ENCODE data around the gene OSBPL6.
A peak's percentile ranks its signal among the peaks of the same experiment; 100 is the strongest.
"Not testable (repeated sequence)": the region's sequence is repeated elsewhere in the genome, so short reads cannot be mapped to it uniquely, and the experiment has no call there.

OSBPL6 gene

DNA sequence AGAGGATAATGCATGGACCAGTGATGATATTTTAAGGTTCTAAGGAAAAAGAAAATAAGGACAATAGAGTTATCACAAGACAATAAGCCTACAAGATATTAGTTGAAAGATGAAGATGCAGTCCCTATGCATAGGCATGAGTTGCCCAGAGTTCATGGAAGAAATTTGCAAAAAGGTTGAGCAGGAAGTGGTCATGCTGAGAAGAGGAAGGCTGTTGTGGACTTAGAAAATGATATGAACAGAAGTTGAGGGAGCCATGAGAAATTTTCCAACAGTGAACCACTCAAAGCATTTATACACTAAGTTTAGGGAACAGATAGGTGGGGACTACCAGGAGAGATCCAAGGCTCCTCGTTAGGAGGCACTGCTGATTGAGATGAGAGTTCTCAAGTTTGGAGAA, 3.5 kb downstream of the OSBPL6 start:
- no peak for FAIRE-seq
- DNase-seq (ENCODE audit: low spot score), result no peak

DNA sequence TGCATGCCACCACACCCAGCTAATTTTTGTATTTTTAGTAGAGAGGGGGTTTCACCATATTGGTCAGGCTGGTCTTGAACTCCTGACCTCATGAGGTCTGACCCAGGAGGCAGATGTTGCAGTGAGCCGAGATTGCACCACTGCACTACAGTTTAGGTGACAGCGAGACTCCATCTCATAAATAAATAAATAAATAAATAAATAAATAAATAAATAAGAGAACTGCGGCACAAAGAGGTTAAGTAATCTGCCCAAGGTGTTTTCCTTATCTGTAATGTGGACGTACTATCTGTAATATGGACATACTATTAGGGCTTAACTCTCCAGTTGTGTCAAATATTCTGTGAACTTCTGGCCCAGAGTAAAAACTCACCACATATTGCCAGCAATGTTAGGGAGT, 4.1 kb downstream of the OSBPL6 start:
- FAIRE-seq; DNase-seq (ENCODE audit: low spot score): not testable (repeated sequence)

DNA sequence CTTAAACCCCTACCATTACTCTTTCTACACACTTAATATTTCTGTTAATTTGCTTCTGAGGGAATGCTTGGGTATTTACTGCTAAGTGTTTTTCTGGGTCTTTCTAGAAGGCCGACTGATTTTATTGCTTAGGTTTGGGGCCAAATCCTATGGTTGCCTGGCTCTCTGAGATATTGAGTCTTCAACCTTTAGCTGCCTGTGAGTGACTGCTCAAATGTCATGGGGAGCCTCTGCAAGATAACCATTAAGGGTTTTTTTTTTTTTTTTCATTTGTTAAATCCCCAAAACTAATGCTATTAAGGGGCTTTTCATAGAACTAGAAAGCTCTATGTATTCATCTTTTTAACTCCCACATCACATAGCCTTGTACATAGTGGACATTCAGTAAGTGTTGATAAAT, 5.0 kb downstream of the OSBPL6 start:
- DNase-seq (ENCODE audit: low spot score) (no peak), FAIRE-seq (no peak)

DNA sequence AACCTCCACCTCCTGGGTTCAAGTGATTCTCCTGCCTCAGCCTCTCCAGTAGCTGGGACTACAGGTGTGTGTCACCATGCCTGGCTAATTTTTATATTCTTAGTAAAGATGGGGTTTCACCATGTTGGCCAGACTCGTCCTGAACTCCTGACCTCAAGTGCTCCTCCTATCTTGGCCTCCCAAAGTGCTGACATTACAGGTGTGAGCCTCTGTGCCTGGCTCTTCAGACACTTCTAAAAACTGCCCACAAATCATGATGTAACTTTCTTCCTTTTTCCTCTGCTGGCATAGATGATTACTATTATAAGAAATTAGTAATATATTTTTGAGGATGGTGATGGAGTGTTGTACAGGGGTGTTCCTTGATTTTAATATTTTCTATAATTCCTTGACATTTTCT, 6.0 kb downstream of the OSBPL6 start:
- FAIRE-seq (no peak), DNase-seq (ENCODE audit: low spot score) (no peak)

DNA sequence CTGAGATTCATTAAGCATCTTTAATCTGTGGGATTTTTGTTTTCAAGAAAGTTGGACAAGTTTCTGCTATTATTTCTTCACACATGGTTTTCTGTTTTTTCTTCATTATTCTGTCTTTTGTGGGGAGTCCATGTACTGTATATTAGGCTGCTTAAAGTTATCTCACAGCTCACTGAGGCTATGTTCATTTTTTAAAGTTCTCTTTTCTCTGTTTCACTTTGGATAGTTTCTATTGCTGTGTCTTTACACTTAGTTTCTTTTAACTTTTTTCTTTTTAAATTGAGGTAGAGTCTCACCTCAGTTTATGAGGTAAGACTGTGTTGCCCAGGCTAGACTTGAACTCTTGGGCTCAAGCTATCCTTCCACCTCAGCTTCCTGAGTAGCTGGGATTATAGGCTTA, 8.6 kb downstream of the OSBPL6 start:
- DNase-seq (ENCODE audit: low spot score) (no peak), FAIRE-seq (no peak)

DNA sequence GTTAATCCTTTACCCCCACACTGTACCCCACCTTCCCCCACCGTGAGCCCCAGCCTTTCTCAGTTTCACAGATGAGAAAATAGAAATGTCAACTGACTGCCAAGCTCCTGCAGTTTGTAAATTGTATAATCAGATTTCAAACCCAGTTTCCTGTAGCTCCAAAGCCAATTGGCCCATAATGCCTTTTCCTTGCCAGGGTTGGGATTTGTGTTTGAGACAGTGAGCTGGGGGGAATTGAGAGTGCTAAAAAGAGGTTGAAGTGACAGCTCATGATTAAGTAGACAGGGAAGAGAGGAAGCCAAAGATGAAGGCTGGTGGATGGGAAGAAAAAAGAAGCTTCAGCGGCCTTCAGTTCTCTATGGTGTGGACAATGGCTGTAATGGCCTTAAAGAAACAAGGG, 10.7 kb downstream of the OSBPL6 start:
- no peak for FAIRE-seq
- no peak for DNase-seq (ENCODE audit: low spot score)

DNA sequence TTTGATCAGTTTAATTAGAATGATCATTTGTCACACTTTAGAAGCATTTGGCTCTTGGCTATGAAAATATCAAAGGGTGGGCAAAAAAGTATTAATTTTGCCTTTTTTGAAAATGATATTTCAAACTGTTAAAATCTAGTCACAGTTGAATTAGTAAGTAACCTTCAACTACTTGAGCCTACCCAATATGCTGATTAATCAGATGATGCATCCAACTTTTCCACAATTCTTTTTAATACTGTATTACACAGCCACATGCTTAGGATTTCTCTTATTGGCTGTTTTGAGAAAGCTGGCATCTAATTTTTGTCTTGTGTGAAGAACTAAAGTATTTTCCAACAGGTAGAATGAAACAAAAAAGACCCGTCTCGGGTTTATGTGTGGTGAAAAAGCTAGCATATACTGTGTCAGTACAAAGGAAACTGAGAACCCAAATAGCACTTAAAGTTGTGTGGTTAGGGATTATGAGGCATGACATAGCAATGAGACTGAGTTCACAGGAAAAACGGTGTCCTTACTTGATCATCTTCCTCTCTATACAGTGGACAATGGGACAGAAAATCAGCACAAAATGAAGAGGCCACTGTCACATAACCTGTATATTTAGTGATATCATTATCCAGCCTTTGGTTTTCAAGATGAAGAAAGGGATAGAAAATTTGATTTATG, 11.7 kb downstream of the OSBPL6 start:
- peak; percentile 95 for FAIRE-seq
- DNase-seq (ENCODE audit: low spot score), result peak; percentile 83

DNA sequence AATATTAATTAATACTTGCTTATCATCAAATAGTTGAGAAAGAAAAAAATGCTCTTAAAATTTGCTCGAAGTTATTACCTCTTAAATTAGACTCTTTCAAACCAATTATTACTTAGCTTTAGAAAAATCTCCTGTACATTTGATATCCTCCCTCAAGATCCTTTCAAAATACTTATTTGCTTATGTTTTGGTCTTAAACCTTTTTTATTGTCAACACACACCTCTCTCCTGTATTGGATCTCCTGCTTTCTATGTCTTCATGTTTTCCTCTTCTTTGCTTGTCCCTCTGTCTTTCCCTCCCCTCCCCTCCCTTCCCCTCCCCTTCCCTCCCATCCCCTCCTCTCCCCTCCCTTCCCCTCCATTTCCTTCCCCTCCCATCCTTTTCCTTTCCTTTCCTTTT, 14.0 kb downstream of the OSBPL6 start:
- DNase-seq (ENCODE audit: low spot score) (no peak), FAIRE-seq (no peak)

DNA sequence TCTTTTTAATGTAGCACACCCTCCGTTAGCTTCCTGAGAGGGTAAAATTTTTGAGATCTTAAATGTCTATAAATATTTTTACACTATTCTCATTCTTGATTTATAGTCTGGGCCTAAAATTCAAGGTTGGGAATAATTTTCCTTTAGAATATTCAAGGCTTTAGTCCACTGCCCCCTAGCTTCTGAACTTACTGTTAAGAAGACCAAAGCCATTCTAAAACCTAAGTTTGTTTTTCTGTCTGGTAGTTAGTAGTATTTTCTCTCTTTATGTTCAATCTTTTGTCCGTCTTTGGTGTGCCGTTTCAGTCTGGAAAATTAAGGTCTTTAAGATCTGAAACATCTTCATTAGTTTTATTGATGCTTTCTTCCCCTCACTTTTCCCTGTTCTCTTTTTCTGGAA, 14.5 kb downstream of the OSBPL6 start:
- no peak for FAIRE-seq
- no peak for DNase-seq (ENCODE audit: low spot score)

DNA sequence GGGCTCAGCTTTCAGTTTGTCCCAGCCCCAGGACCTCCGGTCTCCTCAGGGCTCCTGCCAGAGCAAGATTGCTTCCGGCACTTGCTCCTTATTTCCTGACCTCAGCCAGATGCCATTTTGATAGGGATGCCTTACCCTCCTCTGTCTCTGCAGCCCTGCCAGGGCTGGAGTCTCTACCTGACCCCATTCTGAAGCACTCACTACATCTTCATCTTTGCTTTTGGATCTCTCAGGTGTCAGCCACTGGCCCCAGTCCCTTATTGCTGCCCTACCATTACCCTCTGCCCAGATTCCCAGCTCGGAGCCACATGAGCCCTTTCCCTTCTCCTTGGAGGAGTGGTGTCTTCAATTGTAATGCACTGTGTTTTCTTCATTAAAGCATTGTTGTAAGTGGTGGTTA, 17.1 kb downstream of the OSBPL6 start:
- FAIRE-seq, result no peak
- no peak for DNase-seq (ENCODE audit: low spot score)

DNA sequence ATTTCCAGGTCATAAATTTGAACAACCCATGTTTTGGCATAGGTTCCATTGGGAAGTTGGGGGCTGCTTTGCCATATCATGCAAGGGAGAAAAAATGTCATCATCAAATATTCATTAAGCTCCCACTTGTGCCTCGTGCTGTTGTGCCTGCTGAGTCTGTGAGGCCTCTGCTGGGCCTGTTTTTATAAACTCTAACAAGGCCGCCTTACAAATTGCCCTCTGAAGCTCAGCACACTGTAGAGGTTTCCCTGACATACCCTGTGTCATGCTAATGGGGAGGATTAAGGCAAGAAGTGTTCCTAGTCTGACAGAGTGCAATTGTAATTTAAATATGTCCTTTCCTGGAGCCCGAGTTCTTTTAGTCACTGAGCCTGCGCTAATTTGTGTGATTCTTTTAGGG, 17.6 kb downstream of the OSBPL6 start:
- DNase-seq (ENCODE audit: low spot score) (no peak), FAIRE-seq (no peak)

DNA sequence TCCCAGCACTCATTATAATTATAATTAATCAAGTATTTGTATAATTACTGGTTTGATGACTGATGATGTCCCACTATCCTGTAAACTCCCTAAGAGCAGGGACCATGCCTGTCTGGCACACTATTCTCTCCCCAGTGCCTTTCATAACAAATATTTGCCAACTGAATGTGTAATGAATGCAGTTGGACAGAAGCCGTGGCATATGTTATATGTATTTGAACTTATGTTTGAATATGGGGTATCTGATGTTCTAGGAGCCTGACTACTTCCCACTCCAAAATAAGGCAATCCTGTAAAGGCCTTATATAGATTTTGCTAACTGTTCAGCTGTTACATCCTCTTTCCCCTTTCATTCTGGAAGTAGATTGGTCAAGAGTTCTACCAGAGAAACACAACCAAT, 19.7 kb downstream of the OSBPL6 start:
- DNase-seq (ENCODE audit: low spot score), result no peak
- no peak for FAIRE-seq

DNA sequence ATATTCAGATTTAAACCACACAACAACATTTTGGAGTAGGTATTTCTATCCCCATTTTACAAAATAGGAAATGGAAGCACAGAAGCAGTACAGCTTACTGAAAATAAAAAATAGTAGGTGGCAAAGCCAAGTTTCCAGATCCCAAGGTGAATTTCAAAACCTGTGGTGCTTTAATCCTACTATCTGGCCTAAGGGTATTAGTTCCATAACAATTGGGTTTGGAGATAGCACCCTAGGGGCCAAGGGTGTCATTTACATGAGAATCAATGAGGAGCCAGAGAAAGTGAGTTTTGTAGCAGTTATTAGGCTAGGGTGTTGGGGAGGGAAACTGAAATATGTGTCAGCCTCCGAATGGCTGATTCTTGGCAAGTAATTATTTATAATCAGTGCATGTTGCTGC, 24.9 kb downstream of the OSBPL6 start:
- no peak for DNase-seq (ENCODE audit: low spot score)
- FAIRE-seq, result no peak

DNA sequence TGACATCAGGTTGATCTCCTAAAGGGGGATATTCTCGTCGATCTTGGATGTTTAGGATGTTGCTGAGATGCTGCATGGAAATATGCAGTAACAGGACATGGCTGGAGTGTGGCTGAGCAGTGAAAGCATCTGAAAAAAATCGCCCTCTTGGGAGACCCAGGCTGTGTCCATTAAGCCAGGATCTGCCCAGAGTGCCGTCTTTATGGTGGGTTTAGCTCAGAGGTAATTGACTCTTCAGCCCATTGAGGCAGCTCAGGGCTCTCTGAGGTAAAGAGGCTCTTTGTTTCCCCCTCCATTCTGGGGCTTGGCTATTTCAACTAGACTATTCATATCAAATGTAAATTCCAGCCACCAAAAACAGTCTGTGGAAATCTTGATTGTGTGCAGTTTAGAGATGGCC, 26.5 kb downstream of the OSBPL6 start:
- no peak for FAIRE-seq
- no peak for DNase-seq (ENCODE audit: low spot score)

DNA sequence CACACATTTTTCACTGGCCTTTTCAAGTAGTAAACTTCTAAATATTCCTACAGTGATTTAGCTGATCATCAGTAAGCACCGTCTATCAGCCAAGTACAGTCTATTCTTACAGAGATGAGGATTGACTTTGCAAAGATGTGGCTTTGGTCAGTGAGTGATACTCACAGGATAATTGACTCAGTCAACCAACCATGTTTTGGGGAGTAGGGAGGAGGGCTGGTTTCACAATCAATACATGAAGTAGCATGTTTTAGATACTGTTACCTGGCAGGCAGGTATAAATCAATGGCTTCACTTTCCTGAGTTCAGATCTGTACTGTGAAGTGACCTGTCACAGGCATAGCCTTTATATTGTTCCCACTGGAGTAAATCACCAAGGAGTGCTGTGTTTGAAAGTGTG, 27.2 kb downstream of the OSBPL6 start:
- no peak for DNase-seq (ENCODE audit: low spot score)
- no peak for FAIRE-seq

DNA sequence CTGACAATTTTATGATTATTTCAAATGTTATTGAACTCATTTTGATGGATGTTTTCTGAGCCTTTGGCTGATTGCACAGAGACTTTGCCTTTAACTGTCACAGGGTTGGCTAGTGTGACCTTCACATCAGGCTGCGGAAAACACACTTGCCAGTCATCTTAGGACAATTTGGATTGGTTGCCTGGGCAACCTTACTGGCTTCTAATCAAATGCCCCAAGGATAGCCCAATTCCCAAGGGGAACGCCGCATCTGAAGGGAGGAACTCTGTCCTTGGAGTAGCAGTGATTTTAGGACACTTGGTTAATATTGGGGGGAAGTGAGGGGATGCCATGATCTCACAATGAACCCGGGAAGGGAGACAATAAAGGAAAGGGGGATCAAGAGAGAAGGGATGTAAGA, 29.5 kb downstream of the OSBPL6 start:
- no peak for FAIRE-seq
- DNase-seq (ENCODE audit: low spot score), result no peak

DNA sequence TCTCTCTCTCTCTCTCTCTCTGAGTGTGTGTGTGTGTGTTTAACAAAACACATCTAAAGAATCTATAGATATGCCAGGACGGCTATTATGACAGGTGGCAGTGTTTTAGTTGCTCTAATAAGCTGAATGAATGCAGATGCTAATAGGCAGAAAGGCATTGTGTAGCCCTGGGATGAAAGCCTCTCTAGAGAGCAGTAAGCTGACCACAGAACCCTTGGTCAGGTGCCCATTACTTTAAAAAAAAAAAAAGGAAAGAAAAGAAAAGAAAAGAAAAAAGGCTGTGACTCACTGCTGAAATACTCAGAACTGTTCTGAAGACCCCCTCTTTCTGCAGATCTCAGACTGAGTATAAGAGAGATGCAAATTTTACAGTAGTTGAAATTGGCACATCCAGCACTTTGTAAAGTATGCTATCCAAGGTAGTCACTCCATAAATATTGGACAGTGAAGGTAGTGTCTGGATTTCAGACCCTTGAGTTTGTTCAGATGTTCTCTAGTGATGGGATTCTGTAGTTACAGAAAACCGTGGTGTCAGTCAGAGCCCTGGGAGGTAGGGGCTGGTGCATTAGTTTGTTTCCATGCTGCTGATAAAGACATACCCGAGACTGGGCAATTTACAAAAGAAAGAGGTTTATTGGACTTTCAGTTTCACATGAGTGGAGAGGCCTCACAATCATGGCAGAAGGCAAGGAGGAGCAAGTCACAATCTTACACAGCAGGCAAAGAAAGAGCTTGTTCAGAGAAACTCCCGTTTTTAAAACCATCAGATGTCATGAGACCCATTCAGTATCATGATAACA, 30.9 kb downstream of the OSBPL6 start:
- DNase-seq (ENCODE audit: low spot score) (no peak), FAIRE-seq (no peak)

DNA sequence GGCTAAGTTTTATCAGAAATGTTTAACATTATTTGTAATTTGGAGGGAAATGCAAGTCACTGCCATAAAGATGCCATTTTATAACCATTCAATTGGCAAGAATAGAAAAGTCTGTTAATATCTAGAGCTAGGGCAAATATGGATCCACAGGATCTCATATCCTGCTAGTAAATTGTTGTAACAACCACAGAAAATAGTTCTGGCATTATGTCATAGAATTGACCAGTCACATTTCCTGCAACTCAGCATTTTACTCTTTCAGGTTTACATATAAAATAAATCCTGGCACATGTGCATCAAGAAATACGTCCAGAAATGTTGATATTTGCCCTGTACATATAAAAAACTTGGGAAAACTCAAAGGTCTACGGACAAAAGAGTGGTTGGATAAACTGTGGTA, 32.9 kb downstream of the OSBPL6 start:
- FAIRE-seq (peak; percentile 72), DNase-seq (ENCODE audit: low spot score) (peak; percentile 62)

DNA sequence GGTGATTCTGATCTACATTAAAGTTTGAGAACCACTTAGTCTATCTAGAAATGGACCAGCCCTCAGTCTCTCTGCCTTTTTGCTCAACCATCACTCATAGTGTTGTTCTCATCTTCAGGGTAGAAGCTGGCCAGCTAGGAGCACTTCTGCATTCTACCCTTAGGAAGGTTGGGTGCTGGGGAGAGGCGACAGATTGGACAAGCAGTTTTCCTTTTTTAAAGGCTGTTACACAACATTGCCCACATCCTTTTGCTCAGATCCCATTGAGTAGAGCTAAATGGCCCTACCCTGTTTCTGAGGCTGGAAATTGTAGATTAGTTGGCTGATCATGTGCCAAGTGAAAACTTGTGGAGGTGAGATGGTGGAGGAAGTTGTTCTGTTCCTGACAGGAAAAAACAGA, 35.6 kb downstream of the OSBPL6 start:
- FAIRE-seq (no peak), DNase-seq (ENCODE audit: low spot score) (no peak)

DNA sequence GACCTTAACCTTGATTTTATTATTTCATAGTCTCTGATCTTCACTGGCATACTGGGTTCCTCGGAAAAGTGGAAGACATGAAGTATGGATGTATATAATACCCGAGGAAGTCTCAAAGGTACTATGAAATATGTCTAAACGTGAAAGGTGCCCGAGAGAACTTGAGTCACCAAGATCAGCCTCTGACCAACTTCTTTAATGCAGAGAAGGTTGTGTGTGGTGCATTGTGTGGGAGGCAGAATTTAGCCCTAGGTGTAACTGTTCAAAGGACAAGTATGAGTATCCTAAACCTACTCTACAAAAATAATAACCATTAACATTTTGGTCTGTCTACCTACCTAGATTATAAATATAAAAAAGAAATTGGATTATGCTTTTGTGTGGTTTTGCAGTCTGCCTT, 36.1 kb downstream of the OSBPL6 start:
- DNase-seq (ENCODE audit: low spot score) (no peak), FAIRE-seq (no peak)

DNA sequence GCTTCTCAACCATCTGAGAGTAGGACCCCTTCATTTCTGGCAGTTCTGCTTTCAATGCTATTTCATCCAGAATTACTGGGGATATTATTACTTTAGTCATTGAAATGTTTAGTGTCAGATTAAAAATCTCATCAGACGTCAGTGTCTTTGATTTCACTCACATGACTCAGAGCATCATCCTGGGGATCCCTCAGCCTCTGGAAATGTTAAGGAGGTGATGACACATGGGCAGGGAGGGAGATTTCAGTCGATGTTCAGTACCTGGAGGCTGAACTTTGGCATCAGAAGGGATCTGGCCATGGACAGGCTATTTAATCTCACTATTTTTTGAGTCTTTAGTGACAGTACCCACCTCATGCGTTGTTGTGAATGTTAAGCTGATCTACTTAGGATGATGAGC, 39.1 kb downstream of the OSBPL6 start:
- DNase-seq (ENCODE audit: low spot score) (no peak), FAIRE-seq (no peak)

DNA sequence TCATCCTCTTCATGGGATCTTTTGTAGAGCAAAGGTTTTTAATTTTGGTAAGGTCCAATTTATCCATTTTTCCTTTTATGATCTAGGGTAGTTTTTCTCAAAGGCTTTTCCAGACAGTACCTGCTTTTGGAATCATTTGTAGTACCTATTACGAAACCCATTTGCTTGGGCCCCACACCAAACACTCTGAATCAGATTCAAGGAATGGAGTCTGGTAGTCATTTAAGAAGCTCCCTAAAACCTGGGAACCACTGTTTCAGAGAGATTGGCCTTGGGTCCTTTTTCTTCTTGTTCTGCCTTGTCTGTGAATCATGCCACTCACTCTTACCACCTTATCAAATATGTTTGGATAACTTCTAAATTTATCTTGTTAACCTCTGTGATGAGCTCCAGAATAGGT, 40.3 kb downstream of the OSBPL6 start:
- FAIRE-seq, result no peak
- DNase-seq (ENCODE audit: low spot score), result no peak

DNA sequence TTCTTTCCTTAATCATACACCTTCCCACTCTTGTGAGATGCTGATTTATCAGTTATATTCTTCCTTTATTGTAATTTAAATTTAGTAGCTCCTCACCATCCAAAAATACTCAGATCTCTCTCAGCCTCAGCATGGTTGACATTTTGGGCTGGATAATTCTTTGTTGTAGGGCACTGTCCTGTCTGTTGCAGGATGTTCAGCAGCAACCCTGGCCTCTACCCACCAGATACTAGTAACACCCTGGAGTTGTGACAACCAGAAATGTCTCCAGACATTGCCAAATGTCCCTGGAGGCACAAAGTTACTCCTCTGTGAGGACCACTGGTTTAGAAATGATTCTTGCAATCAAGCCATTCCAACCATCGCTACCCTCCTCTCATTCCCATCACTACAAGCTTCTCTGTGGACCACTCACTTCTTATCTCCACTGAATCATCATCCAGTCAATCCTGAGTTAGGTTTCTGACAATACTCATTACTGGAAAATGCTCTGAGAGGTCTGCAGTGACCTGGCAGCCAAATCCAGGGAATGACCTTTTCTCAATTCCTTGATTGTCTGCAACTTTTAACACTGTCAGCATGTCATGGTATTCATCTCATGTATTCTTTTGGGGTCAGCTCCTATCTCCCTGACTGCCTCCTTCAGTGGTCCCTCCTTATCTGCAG, 43.3 kb downstream of the OSBPL6 start:
- DNase-seq (ENCODE audit: low spot score), result no peak
- no peak for FAIRE-seq

All from RCC 7860 (cell line).